A549 treated with CpdA at 1 μM for 4 hours (cell line): ENCODE measurements around the gene CEP104. TPM values are rescaled to one million over a fixed set of nuclear protein-coding genes. Genes with fewer than 3 reads are reported as not detected.

ENCODE experiments used
- total RNA-seq: library from RNA; stranded (reverse); fragments of 200-300 nt; extraction: Qiagen RNA extraction; gene quantifications from 5 replicates; pipeline ENCODE4 v1.2.3, GENCODE V29; 2022; ENCODE audit warnings: low read depth

The CEP104 gene
- 12.3 to 19.2 TPM (median 18.5 TPM) in 5 replicates for total RNA-seq

GRCh38 chr1:3856923-3857790 lies at the start of gene CEP104, which contains the start of gene DFFB:
CEP104 (minus strand) TSS chr1:3857211; CDS start chr1:3852407, 4,804 bp downstream.
DFFB (plus strand) TSS chr1:3857476; CDS start chr1:3857604, 128 bp downstream.

DNA sequence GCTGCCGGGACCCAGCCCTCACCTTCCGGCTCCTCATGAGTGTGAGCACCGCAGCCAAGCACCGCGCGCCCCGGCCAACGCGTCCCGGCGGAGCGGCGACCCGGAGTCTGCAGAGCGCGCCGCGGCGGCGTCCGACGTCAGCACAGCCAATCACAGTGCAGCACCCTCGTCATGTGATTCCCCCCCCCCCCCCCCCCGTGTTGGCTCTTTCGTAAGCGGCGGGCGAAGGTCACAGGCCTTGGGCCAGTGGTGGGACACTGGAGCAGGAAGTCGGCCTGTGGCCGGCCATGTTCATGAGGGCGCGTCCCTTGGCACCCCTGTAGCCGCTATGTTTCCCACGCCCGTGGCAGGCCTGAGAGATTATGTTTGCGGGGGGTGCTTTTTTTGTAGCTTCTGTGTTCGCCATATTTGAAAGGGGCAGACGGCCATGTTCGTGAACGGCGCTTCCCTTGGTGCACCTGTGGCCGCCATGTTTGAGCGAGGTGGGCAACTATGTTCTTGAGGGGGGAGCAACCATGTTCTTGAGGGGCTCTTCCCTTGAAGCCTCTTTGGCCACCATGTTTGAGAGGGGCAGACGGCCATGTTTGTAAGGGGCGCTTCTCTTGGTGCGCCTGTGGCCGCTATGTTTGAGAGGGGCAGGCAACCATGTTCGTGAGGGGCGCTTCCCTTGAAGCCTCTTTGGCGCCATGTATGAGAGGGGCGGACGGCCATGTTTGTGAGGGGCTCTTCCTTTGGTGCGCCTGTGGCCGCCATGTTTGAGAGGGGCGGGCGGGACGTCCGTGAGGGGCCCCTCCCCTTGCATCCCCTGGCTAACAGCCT lies 43.3 kb upstream of the CEP104 start, which contains the start of gene C1orf174:
TSS of gene C1orf174 (minus strand) at position 123 of the 819 bp plus-strand sequence. CDS start at position 37, 86 bp downstream.

DNA sequence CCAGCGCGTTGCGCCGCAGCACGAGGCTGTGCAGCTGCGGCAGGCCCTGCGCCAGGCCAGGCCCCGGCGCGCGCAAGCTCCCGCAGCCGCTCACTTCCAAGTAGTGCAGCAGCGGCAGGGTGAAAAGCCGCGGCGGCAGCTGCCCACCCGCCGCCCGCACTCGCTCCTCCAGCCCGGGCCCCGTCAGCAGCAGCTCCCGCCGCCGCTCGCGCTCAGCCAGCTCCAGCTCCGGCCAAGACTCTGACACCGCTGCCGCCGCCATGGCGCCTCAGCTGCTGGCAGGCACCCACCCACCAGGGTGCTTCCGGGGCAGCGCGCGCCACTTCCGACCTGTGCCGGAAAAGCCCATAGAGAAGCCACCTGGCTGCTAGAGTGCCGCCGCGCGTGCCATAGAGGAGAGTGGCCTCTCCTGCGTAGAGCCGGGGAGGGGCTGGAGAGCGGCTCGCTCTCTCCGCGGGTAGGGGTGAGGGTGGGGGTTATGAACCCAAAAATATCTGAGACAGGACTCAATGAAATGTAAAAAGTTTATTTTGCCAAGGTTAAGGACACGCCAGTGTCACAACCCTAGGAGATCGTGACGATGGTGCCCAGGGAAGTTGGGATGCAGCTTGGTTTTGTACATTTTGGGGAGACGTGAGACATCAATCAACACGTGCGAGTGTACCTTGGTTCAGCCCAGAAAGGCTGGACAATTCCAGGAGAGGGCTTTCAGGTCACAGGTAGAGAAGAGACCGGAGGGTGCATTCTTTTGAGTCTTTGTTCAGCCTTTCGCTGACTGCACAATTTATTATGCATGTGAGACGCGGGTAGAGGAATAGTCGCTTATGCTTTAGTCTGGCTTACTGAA lies 60.6 kb downstream of the CEP104 start, which contains the start of gene LRRC47:
TSS of gene LRRC47 (minus strand) at position 284 of the 847 bp plus-strand sequence. CDS start at position 262, 22 bp downstream.

GRCh38 chr1:3772715-3773571 lies 84.1 kb downstream of the CEP104 start, which contains the start of gene SMIM1:
SMIM1 (plus strand) TSS chr1:3772749; CDS start chr1:3775374, 2,625 bp downstream.

Other genes starting within 250 kb of the CEP104 start
- 10.0 to 16.0 TPM (median 11.9 TPM) in 5 replicates for gene MEGF6, start 245.7 kb downstream of the CEP104 start, total RNA-seq
- gene TPRG1L, start 232.2 kb downstream of the CEP104 start, total RNA-seq: 22.3 to 27.4 TPM (median 26.1 TPM) in 5 replicates
- gene WRAP73, start 207.1 kb downstream of the CEP104 start, total RNA-seq: 18.3 to 21.9 TPM (median 20.6 TPM) in 5 replicates
- gene TP73, start 204.7 kb downstream of the CEP104 start, total RNA-seq: 0.36 to 0.62 TPM (median 0.49 TPM) in 5 replicates
- not detected in 5 replicates for gene CCDC27, start 104.8 kb downstream of the CEP104 start, total RNA-seq
- gene SMIM1, start 84.5 kb downstream of the CEP104 start, total RNA-seq: 0.47 to 1.9 TPM (median 1.2 TPM) in 4 of 5 replicates, not detected in the other
- gene LRRC47, start 60.7 kb downstream of the CEP104 start, total RNA-seq: 30.2 to 35.8 TPM (median 34.7 TPM) in 5 replicates
- 2.8 to 4.3 TPM (median 3.9 TPM) in 5 replicates for gene DFFB, start 265 bp upstream of the CEP104 start, total RNA-seq
- 21.6 to 24.6 TPM (median 24.2 TPM) in 5 replicates for gene C1orf174, start 43.1 kb upstream of the CEP104 start, total RNA-seq